Bronchial epithelial cell (primary cell): ENCODE results near the gene CYTH4. TPM values are rescaled to one million over a fixed set of nuclear protein-coding genes. Genes with fewer than 3 reads are reported as not detected.

Experiments used
- DNase-seq: peaks from one replicate; pipeline ENCODE4 v3.0.0-alpha.2; 2010; ENCODE audit warnings: low read depth
- FAIRE-seq: peaks from 2 replicates; lab custom pipeline; 2011; peaks lifted over from hg19 to GRCh38; lab: Jason Lieb, UNC
- H3K27me3 ChIP-seq: 2 replicates; pipeline ENCODE4 v1.5.1; 2011; ENCODE audit warnings: low read length; ENCODE audit not compliant: control insufficient read depth, insufficient read depth
- H3K36me3 ChIP-seq: 2 replicates; pipeline ENCODE4 v1.5.1; 2011; ENCODE audit warnings: low read length; ENCODE audit not compliant: control insufficient read depth, insufficient read depth
- H3K4me3 ChIP-seq: 2 replicates; pipeline ENCODE4 v1.5.1; 2011; ENCODE audit warnings: mild to moderate bottlenecking, low read depth, low read length, control low read depth
- CTCF ChIP-seq: IDR thresholded peaks from 2 replicates; pipeline ENCODE4 v1.5.1; 2011; ENCODE audit warnings: mild to moderate bottlenecking, moderate library complexity, low read length, control low read depth, inconsistent platforms; ENCODE audit not compliant: insufficient read depth, severe bottlenecking
- total RNA-seq: library from RNA; depleted of rRNA; stranded (reverse); fragments of >200 nt; gene quantifications from 2 replicates; pipeline ENCODE4 v1.2.1, GENCODE V29; 2014

Gene CYTH4
- total RNA-seq, 1 donor from 2014 or later: not detected

GRCh38 chr22:37310815-37311595 is 28.7 kb downstream of the CYTH4 start:
- TF ChIP-seq CTCF: no peak
- no peaks in the 10 kb centered on the region for H3K36me3 ChIP-seq
- H3K27me3 ChIP-seq: no peaks in the 10 kb centered on the region
- FAIRE-seq (no peak), DNase-seq (no peak)
- H3K4me3 ChIP-seq: no peak overlapping the region

DNA sequence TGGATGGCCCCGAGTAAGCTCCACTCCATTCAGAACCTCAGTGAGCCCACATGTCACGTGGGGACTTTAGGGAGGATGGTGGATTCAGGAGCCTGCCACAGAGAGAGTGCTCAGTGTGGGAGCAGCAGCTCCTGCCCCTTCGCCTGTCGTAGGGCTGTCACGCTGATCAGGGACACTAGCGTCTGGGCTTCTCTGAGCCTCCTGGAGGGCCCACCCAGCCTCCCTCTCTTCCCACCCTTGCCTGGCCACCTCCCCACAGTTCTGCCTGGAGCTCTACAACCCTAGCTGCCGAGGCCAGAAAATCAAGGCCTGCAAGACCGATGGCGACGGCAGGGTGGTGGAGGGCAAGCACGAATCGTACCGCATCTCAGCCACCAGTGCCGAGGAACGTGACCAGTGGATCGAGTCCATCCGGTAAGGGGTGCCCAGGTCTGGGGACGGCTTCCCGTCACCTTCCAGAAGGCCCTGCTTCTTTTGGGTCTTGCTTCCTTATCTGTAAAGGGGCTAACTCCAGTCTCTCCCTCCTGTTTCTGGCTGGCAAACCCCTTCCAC is 29.5 kb downstream of the CYTH4 start:
- Histone ChIP-seq H3K4me3 (no peak overlapping the region), H3K36me3 (no peaks in the 10 kb centered on the region), H3K27me3 (no peaks in the 10 kb centered on the region)
- no peak for DNase-seq
- FAIRE-seq: no peak
- TF ChIP-seq CTCF: no peak

DNA sequence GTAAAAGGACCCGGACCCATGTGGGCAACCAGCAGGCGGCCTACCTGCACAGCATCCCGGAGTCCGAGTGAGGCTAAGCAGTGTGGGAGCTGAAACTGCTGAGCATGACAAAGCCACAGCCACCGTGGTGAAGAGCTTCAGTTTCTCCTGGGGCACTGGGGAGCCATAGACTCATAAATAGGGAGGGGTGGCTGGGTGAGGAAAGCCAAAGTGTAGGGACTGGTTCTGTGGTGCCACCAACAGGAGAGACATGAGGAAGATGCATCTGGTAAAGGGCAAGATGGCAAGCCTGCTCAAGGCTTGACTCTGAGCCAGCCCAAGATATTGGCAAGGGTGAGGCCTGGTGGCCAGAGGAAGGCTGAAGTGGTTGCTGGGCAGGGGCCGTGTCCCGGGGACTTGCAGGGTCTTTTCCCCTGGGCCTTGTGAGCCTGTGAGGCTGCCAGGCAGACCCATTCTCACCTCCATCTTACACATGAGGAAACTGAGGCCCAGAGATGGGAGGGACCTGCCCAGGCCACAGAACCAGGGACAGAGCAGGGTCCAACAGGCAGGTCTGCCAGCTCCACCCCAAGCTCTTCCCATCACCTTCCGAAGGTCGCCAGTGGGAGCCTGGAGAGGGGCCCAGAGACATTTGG is 30.4 kb downstream of the CYTH4 start:
- Histone ChIP-seq H3K36me3 (no peaks in the 10 kb centered on the region), H3K4me3 (no peak overlapping the region), H3K27me3 (no peaks in the 10 kb centered on the region)
- no peak for DNase-seq
- no peak for FAIRE-seq
- TF ChIP-seq CTCF: no peak

- Histone ChIP-seq H3K27me3 (no peaks in the 10 kb centered on the region), H3K4me3 (no peak overlapping the region), H3K36me3 (no peaks in the 10 kb centered on the region)
- DNase-seq (no peak), FAIRE-seq (no peak)
- TF ChIP-seq CTCF: no peak
These were observed 31.3 kb downstream of the CYTH4 start for GRCh38 chr22:37313376-37314314.

DNA sequence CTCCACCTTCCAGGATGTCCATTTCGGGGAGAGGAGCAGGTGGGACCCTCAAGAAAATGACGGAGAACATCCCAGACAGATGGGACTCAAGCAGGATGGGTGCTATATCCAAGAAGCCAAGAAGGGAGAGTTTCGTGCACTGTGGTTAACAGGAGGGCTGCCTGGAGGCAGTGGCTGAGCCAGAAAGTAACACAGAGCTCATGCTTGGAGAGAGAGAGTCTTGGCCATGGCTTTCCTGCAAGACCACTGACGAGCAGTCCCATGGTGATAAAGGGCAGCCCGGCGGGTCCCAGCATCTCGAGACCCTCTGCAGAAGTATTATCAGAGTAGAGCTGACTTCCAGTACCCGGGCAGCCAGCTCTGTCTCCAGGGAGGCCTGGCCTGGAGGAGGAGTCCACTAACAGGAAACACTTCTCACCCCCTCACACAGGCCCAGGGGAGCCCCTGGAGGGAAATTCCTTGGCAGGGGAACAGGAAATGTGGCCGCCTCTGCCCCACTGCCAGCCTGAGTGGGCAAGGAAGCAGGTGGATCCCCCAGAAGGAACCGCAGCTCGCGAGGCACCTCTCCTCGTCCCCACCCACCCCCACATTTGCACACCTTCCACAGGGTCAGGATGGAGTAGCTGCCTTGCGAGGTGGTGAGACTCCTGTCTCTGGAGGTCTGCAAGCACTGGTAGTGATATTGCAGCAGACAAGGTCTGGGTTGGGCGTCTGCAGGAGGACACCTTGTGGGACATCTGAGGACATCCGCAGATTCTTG is 32.2 kb downstream of the CYTH4 start:
- no peak for DNase-seq
- Histone ChIP-seq H3K27me3 (no peaks in the 10 kb centered on the region), H3K4me3 (no peak overlapping the region), H3K36me3 (no peaks in the 10 kb centered on the region)
- no peak for FAIRE-seq
- TF ChIP-seq CTCF: no peak
